HUES64 (cell line): ENCODE results near the gene FAM209A.
"Not testable (repeated sequence)": the region's sequence is repeated elsewhere in the genome, so short reads cannot be mapped to it uniquely, and the experiment has no call there.

Source experiments
- H3K27ac ChIP-seq: 2 replicates; pipeline ENCODE4 v1.7.0; 2013; ENCODE audit warnings: low read depth, low read length, inconsistent platforms
- H3K27me3 ChIP-seq: 2 replicates; pipeline ENCODE4 v1.6.1; 2013; ENCODE audit warnings: mild to moderate bottlenecking, low read length; ENCODE audit not compliant: insufficient read depth
- H3K36me3 ChIP-seq: 2 replicates; pipeline ENCODE4 v1.6.1; 2013; ENCODE audit warnings: mild to moderate bottlenecking, low read length; ENCODE audit not compliant: insufficient read depth
- H3K4me1 ChIP-seq: 2 replicates; pipeline ENCODE4 v1.6.1; 2013; ENCODE audit warnings: mild to moderate bottlenecking, low read length, moderate library complexity; ENCODE audit not compliant: insufficient read depth
- H3K4me3 ChIP-seq: 2 replicates; pipeline ENCODE4 v1.5.1; 2013; ENCODE audit warnings: mild to moderate bottlenecking, low read length, moderate library complexity
- H3K9ac ChIP-seq: 2 replicates; pipeline ENCODE4 v1.6.1; 2013; ENCODE audit warnings: mild to moderate bottlenecking, low read depth, low read length
- H3K9me3 ChIP-seq: 2 replicates; pipeline ENCODE4 v1.6.1; 2013; ENCODE audit warnings: low read depth, low read length; ENCODE audit not compliant: insufficient read depth
- WGBS: fragments of 150-250, 120-280 bp; methylation state at CpG from one replicate; pipeline ENCODE4 v1.1.7; 2013; ENCODE audit warnings: missing lambda C conversion rate; 5-methylcytosine and 5-hydroxymethylcytosine counted together

FAM209A gene

DNA sequence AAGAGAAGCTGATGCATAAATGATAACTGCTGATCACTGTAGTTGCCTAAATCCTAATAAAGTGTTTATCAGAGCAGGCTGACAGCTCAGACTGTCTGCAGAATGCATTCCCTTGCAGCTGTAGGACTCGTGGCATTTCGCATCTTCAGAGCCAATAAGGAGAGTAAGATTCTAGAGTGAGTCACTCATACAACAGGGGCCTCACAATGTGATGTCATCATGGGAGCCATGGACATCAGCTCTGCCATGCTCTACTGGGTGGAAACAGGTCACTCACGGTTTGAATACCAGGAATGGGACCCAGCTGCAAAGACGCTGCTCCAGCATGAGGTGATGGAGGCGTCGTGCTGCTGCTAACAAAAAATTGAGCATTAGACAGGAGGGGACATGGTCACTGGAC, 15.9 kb downstream of the FAM209A start:
- Histone ChIP-seq H3K27me3 (no peaks in the 10 kb centered on the region), H3K4me1 (no peaks in the 10 kb centered on the region), H3K9ac (no peak overlapping the region), H3K4me3 (no peak overlapping the region), H3K9me3 (no peaks in the 10 kb centered on the region), H3K36me3 (no peaks in the 10 kb centered on the region), H3K27ac (no peak overlapping the region)
- 93% methylated on average over 6 of the region's 6 CpGs for WGBS

DNA sequence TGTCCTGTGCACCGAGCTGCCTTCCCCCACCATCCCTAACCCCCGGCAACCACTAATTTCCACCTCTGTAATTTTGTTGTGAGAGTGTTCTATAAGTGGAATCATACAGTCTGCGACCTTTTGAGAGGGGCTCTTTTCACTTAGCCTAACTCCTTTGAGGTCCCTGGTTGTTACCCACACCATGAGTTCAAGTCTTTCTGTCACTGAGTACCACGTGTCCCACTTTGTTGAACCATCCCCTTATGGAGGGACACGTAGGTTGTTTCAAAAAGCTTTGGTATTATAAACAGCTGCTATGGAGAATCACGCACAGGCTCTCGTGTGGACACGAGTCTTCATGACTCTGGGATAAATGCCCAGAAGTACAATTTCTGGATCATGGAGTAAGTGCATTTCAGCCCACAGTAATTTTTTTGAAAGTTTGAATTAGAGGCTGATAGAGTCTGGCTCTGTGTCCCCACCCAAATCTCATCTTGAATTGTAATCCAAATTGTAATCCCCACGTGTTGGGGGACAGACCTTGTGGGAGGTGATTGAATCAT, 18.0 kb downstream of the FAM209A start:
- Histone ChIP-seq H3K9me3 (no peaks in the 10 kb centered on the region), H3K27ac (no peak overlapping the region), H3K4me1 (no peaks in the 10 kb centered on the region), H3K9ac (no peak overlapping the region), H3K27me3 (no peaks in the 10 kb centered on the region), H3K4me3 (no peak overlapping the region), H3K36me3 (no peaks in the 10 kb centered on the region)
- 91% methylated on average over 7 of the region's 9 CpGs for WGBS

GRCh38 chr20:56551571-56551970, 27.0 kb downstream of the FAM209A start:
- H3K4me1 ChIP-seq, result 0 out of 2 replicates have a peak, but pooled peaks cover 4% of the 10 kb centered on the region
- 93% methylated on average over 7 of the region's 8 CpGs for WGBS
- no peaks in the 10 kb centered on the region for H3K36me3 ChIP-seq
- H3K27me3 ChIP-seq, result no peaks in the 10 kb centered on the region
- no peak overlapping the region for H3K4me3 ChIP-seq
- H3K27ac ChIP-seq, result no peak overlapping the region
- H3K9ac ChIP-seq, result no peak overlapping the region
- H3K9me3 ChIP-seq, result no peaks in the 10 kb centered on the region

DNA sequence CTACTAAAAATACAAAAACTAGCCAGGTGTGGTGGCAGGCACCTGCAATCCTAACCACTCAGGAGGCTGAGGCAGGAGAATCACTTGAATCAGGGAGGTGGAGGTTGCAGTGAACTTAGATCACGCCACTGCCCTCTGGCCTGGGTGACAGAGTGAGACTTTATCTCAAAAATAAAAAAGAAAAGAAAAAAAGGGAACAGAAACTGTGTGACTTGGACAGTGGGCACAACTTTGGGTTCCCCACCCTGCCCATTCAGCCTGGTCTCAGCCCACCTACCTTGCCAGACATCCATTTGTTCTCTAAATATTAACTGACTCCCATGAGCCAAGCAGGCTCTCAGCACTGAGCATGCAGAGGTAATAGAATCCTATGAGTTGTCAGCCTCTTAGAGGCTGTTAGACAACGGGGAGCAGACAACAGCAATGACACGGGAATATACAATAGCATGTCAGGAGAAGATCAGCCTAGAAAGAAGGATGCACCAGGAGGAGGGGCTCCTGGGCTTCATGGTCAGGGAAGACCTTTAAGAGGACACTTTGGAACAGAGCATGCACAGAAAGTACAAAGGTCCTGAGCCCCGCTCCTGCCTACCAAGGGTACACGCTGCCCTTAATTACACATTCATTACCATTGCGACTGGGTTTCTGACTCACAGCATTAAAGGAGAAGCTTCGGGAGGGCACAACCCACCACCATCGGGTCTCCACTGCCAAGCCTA, 28.5 kb downstream of the FAM209A start:
- H3K4me3 ChIP-seq, result no peak overlapping the region

DNA sequence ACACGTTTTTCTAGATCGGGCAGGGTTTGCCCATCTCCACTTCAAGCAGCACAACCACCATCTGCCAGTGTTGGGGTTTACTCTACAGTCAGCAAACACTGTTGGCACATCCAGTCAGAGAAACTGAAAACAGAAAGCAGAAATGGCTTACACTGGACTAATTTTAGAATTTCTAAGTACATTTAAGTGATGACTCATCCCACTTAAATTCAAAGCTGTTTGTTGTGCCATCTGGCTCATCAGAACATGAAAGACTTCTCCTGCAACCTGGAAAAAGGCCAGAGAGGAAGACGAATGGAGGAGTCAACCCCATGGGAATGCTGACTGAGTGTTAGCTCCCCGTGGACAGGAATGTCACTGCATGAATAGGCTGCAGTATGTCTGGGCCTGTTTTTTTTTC, 30.3 kb downstream of the FAM209A start:
- Histone ChIP-seq H3K36me3 (no peaks in the 10 kb centered on the region), H3K4me3 (no peak overlapping the region), H3K9me3 (no peaks in the 10 kb centered on the region), H3K27me3 (no peaks in the 10 kb centered on the region), H3K9ac (no peak overlapping the region), H3K27ac (no peak overlapping the region), H3K4me1 (0 out of 2 replicates have a peak, but pooled peaks cover 4% of the 10 kb centered on the region)
- 61% methylated on average over 4 of the region's 4 CpGs for WGBS

More for the DNA sequence above, 28.5 kb downstream of the FAM209A start:
- no peaks in the 10 kb centered on the region for H3K27me3 ChIP-seq
- 83% methylated on average over 8 of the region's 8 CpGs for WGBS
- no peak overlapping the region for H3K27ac ChIP-seq
- H3K9me3 ChIP-seq, result no peaks in the 10 kb centered on the region
- no peaks in the 10 kb centered on the region for H3K36me3 ChIP-seq
- 0 out of 2 replicates have a peak, but pooled peaks cover 4% of the 10 kb centered on the region for H3K4me1 ChIP-seq
- H3K9ac ChIP-seq, result no peak overlapping the region

GRCh38 chr20:56558968-56559367, 34.4 kb downstream of the FAM209A start:
- 0 out of 2 replicates have a peak, but pooled peaks cover 4% of the 10 kb centered on the region for H3K4me1 ChIP-seq
- WGBS, result 93% methylated on average over 5 of the region's 6 CpGs

GRCh38 chr20:56564526-56564925, 40.0 kb downstream of the FAM209A start:
- not testable (repeated sequence) for H3K9ac ChIP-seq, H3K4me1 ChIP-seq, H3K27ac ChIP-seq, H3K27me3 ChIP-seq, H3K9me3 ChIP-seq, H3K4me3 ChIP-seq, H3K36me3 ChIP-seq
- WGBS, result 97% methylated on average over 6 of the region's 6 CpGs

More at GRCh38 chr20:56558968-56559367, 34.4 kb downstream of the FAM209A start:
- H3K9me3 ChIP-seq, result no peaks in the 10 kb centered on the region
- H3K36me3 ChIP-seq, result no peaks in the 10 kb centered on the region
- no peak overlapping the region for H3K9ac ChIP-seq
- H3K27ac ChIP-seq, result no peak overlapping the region
- no peak overlapping the region for H3K4me3 ChIP-seq
- H3K27me3 ChIP-seq, result no peaks in the 10 kb centered on the region

- no peaks in the 10 kb centered on the region for H3K9me3 ChIP-seq
- no peak overlapping the region for H3K9ac ChIP-seq
- H3K4me3 ChIP-seq, result no peak overlapping the region
- H3K27me3 ChIP-seq, result no peaks in the 10 kb centered on the region
- WGBS, result 95% methylated on average over 4 of the region's 4 CpGs
- peaks cover 6% of the 10 kb centered on the region for H3K4me1 ChIP-seq
- no peaks in the 10 kb centered on the region for H3K36me3 ChIP-seq
- H3K27ac ChIP-seq, result no peak overlapping the region
These were observed 41.0 kb downstream of the FAM209A start for GRCh38 chr20:56565511-56565910.

DNA sequence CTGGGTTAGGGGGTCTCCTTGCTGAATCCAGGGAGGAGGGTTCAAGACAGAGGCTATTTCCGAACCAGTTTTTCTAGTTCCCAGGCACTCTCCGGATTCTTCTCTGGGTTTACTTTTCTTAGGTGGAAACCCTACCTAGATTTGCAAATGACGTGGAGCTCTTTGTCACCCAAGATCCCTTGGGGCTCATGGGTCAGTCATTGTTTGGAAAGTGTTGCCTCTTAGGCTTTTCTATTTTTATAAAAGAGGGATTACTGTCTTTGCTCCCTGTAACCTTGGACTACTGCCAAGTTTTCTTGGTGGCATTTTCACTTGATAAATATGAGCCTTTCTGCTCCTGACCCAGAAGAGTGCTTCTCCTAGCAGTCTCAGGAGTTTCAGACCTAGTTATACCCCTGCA, 42.1 kb downstream of the FAM209A start:
- H3K27me3 ChIP-seq, result no peaks in the 10 kb centered on the region
- no peak overlapping the region for H3K9ac ChIP-seq
- 76% methylated on average over 3 of the region's 3 CpGs for WGBS

GRCh38 chr20:56570832-56571231, 46.3 kb downstream of the FAM209A start:
- H3K27me3 ChIP-seq, result no peaks in the 10 kb centered on the region
- H3K27ac ChIP-seq, result no peak overlapping the region
- H3K36me3 ChIP-seq, result no peaks in the 10 kb centered on the region
- H3K9me3 ChIP-seq, result no peaks in the 10 kb centered on the region
- peaks cover 6% of the 10 kb centered on the region for H3K4me1 ChIP-seq
- H3K4me3 ChIP-seq, result no peak overlapping the region
- H3K9ac ChIP-seq, result no peak overlapping the region
- 0% methylated on average over 2 of the region's 2 CpGs for WGBS

More for the DNA sequence above, 42.1 kb downstream of the FAM209A start:
- H3K4me3 ChIP-seq, result no peak overlapping the region
- H3K4me1 ChIP-seq, result peaks cover 6% of the 10 kb centered on the region
- H3K27ac ChIP-seq, result no peak overlapping the region
- H3K36me3 ChIP-seq, result no peaks in the 10 kb centered on the region
- H3K9me3 ChIP-seq, result no peaks in the 10 kb centered on the region

- no peaks in the 10 kb centered on the region for H3K36me3 ChIP-seq
- H3K9ac ChIP-seq, result no peak overlapping the region
- H3K9me3 ChIP-seq, result no peaks in the 10 kb centered on the region
- WGBS, result 97% methylated on average over 4 of the region's 4 CpGs
- no peak overlapping the region for H3K4me3 ChIP-seq
- no peaks in the 10 kb centered on the region for H3K27me3 ChIP-seq
- H3K4me1 ChIP-seq, result no peaks in the 10 kb centered on the region
- H3K27ac ChIP-seq, result no peak overlapping the region
These were observed 47.6 kb downstream of the FAM209A start for GRCh38 chr20:56572172-56572571.
